Epithelial cell of esophagus (primary cell): ENCODE measurements around the gene RPL18.
A peak's percentile ranks its signal among the peaks of the same experiment; 100 is the strongest.
"Not testable (repeated sequence)": the region's sequence is repeated elsewhere in the genome, so short reads cannot be mapped to it uniquely, and the experiment has no call there.

Experiments
- DNase-seq: peaks from one replicate; pipeline ENCODE4 v3.0.0; 2010; ENCODE audit warnings: low read depth
- H3K4me3 ChIP-seq: 2 replicates; pipeline ENCODE4 v1.5.1; 2011; ENCODE audit warnings: mild to moderate bottlenecking, low read length, control low read depth
- TF ChIP-seq, protein P1 (sequence below): IDR thresholded peaks from 2 replicates; pipeline ENCODE4 v1.5.1; 2011; ENCODE audit warnings: low read depth, mild to moderate bottlenecking, low read length, control low read depth, inconsistent platforms; ENCODE audit not compliant: insufficient read depth; ENCODE audit errors: missing control alignments

RPL18 gene

DNA sequence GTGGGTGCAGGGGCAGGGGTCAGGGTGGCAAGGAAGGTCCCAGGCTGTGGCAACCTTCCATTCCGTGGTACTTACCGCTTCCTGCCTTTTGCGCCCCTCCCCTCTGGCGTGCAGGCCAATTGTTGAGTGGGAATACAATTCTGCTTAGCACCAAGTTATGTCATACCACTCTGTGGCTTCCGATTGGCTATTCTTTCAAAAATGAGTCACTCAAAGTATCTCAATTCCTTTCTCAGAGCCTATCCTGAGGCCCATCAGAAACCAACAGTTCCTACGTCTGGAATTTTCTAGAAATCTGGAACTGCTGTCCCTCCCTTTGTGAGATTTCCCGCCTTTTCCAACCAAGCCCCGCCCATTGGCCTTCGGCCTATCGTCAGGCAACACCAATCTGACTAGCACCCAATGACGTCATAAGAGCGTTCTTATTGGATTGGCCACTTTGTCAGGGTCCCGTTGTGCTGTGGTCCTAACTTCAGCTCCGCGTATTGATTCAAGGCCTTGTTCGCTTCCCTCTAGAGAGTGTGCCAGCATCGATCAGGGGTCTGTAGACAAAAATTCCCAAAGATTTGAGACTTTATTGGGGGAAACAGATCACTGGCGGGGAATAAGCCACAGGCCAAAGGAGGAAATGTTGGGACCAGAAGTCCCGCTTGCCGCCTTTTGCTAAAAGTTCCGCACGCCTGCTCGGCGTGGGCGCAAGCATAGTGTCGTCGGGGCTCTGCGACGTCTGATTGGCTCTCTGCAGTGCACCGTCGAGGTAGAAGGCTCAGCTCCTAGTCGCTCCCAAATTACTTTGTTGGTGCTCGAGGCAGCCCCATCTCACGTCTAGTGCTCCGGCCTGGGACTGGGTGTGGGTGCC is 42.1 kb upstream of the RPL18 start:
- peak; percentile 83 for DNase-seq
- TF ChIP-seq, protein P1, sequence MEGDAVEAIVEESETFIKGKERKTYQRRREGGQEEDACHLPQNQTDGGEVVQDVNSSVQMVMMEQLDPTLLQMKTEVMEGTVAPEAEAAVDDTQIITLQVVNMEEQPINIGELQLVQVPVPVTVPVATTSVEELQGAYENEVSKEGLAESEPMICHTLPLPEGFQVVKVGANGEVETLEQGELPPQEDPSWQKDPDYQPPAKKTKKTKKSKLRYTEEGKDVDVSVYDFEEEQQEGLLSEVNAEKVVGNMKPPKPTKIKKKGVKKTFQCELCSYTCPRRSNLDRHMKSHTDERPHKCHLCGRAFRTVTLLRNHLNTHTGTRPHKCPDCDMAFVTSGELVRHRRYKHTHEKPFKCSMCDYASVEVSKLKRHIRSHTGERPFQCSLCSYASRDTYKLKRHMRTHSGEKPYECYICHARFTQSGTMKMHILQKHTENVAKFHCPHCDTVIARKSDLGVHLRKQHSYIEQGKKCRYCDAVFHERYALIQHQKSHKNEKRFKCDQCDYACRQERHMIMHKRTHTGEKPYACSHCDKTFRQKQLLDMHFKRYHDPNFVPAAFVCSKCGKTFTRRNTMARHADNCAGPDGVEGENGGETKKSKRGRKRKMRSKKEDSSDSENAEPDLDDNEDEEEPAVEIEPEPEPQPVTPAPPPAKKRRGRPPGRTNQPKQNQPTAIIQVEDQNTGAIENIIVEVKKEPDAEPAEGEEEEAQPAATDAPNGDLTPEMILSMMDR, result no peak
- no peak overlapping the region for H3K4me3 ChIP-seq

GRCh38 chr19:48659768-48660167 is 40.8 kb upstream of the RPL18 start:
- peak; percentile 78 for DNase-seq

DNA sequence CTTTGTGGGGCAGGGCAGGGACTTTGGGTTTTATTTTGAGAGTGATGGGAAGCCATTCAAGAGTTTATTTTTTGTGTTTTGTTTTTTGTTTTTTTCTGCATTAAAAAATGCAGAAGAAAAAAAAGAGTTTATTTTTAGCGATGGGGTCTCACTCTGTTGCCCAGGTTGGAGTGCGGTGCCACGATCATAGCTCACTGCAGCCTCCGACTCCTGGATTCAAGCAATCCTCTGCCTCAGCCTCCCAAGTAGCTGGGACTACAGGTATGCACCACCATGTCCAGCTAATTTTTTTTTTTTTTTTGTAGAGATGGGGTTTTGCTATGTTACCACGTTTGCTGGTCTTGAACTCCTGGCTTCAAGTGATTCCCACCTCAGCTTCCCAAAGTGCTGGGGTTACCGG is 39.5 kb upstream of the RPL18 start:
- TF ChIP-seq, protein P1, result no peak
- H3K4me3 ChIP-seq, result no peak overlapping the region
- DNase-seq, result no peak

More at GRCh38 chr19:48659768-48660167, 40.8 kb upstream of the RPL18 start:
- no peak overlapping the region for H3K4me3 ChIP-seq
- TF ChIP-seq, protein P1, result no peak

DNA sequence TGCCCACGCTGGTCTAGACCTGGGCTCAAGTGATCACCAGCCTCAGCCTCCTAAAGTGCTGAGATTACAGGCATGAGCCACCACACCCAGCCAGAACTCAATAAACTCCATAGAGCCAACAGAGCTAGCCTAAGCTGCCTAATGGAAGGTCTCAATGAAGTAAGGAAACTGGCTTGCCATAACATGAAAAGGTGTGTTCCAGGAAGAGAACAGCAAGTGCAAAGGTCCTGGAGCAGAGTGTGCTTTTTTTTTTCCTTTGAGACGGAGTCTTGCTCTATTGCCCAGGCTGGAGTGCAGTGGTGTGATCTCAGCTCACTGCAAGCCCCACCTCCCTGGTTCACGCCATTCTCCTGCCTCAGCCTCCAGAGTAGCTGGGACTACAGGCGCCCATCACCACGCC is 38.9 kb upstream of the RPL18 start:
- DNase-seq, H3K4me3 ChIP-seq: not testable (repeated sequence)

- DNase-seq, result peak; percentile 95
- H3K4me3 ChIP-seq, result no peak overlapping the region
- TF ChIP-seq, protein P1, result no peak
Measured at GRCh38 chr19:48656840-48657474, 38.0 kb upstream of the RPL18 start.

- H3K4me3 ChIP-seq, result no peak overlapping the region
- DNase-seq, result no peak
- TF ChIP-seq, protein P1, result no peak
Measured at GRCh38 chr19:48654299-48655059, 35.5 kb upstream of the RPL18 start.

- DNase-seq, result no peak
- TF ChIP-seq, protein P1, result no peak
- H3K4me3 ChIP-seq, result no peak overlapping the region
Measured at GRCh38 chr19:48651683-48652048, 32.7 kb upstream of the RPL18 start.
